A549 (cell line): ENCODE results near the gene ZP1.

Experiments
- CEBPB ChIP-seq, 2 experiments: fragments of >200 bp in 1 of 2; sonication (Bioruptor Twin) in 1 of 2; formaldehyde crosslinking in 1 of 2; IDR thresholded peaks; 2 replicates each; pipeline ENCODE4 v1.6.1; 2012 to 2016
- CHD2 ChIP-seq: fragments of 150-350 bp; IDR thresholded peaks from 2 replicates; pipeline ENCODE4 v1.6.1; 2014; ENCODE audit warnings: low read length; ENCODE audit not compliant: partially characterized antibody
- EP300 ChIP-seq, 2 experiments: fragments of >200 bp; sonication (Bioruptor Twin); formaldehyde crosslinking; IDR thresholded peaks; 2 replicates in 1 of 2; 3 replicates in 1 of 2; pipeline ENCODE4 v1.6.1; 2016 to 2017
- MYC ChIP-seq: IDR thresholded peaks from 2 replicates; pipeline ENCODE4 v1.6.1; 2012; ENCODE audit warnings: mild to moderate bottlenecking, inconsistent platforms, low read length, improper control_type of control experiment, borderline replicate concordance
- POLR2A ChIP-seq: IDR thresholded peaks from 2 replicates; pipeline ENCODE4 v1.6.1; 2012; ENCODE audit warnings: mild to moderate bottlenecking, low read length
- POLR2AphosphoS2 ChIP-seq: conservative IDR thresholded peaks from 2 replicates; pipeline ENCODE4 v1.6.1; 2012; ENCODE audit warnings: low read length, improper control_type of control experiment, inconsistent platforms
- RFX5 ChIP-seq: fragments of 450-650 bp; IDR thresholded peaks from 2 replicates; pipeline ENCODE4 v1.7.1; 2014; ENCODE audit warnings: antibody characterized with exemption, mild to moderate bottlenecking, moderate library complexity
- TF ChIP-seq, protein P1 (sequence below): IDR thresholded peaks from 2 replicates; pipeline ENCODE4 v1.6.1; 2012; ENCODE audit warnings: low read depth, borderline replicate concordance
- TF ChIP-seq, protein P2 (sequence below): fragments of >200 bp; sonication (Bioruptor Twin); formaldehyde crosslinking; IDR thresholded peaks from 3 replicates; pipeline ENCODE4 v1.5.1; 2016
- TF ChIP-seq, protein P3 (sequence below): IDR thresholded peaks from 2 replicates; pipeline ENCODE4 v1.6.1; 2012
- TF ChIP-seq, protein P4 (sequence below): fragments of 450-650 bp; IDR thresholded peaks from 2 replicates; pipeline ENCODE4 v1.6.1; 2014; ENCODE audit warnings: antibody characterized with exemption
- TF ChIP-seq, protein P5 (sequence below): fragments of 250-450 bp; sonication (Bioruptor Pico); IDR thresholded peaks from 2 replicates; pipeline ENCODE4 v1.5.0; 2021; ENCODE audit warnings: mild to moderate bottlenecking, moderate library complexity, borderline replicate concordance

DNA sequence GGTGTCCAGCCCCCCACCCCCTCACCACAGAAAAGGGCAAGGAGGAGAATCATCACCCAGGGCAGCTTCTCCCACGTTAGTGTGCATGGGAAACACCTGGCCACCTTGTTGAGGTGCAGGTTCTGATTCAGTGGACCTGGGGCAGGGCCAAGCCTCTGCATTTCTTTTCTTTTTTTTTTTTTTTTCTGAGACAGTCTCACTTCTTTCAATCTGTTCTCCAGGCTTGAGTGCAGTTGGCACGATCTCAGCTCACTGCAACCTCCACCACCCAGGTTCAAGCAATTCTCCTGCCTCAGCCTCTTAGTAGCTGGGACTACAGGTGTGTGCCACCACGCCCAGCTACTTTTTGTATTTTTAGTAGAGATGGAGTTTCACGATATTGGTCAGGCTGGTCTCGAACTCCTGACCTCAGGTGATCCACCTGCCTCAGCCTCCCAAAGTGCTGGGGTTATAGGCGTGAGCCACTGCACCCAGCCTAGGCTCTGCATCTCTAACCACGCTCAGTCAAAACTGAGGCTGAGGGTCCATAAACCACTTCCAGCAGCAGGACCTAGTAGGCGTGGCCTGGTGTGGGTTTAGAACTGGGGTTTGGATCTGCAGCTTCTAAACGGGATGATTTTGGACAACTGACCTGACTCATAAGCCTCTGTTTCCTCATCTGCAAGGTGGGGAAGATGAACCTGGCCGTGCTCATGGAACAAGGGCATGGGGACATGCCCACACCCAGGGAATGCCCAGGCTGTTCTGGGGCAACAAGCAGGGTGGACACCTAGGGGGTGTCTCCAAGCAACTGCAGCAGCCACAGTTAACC lies 734 bp downstream of the ZP1 start:
- TF ChIP-seq, protein P1, sequence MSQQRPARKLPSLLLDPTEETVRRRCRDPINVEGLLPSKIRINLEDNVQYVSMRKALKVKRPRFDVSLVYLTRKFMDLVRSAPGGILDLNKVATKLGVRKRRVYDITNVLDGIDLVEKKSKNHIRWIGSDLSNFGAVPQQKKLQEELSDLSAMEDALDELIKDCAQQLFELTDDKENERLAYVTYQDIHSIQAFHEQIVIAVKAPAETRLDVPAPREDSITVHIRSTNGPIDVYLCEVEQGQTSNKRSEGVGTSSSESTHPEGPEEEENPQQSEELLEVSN = no peak
- TF ChIP-seq, protein P2, sequence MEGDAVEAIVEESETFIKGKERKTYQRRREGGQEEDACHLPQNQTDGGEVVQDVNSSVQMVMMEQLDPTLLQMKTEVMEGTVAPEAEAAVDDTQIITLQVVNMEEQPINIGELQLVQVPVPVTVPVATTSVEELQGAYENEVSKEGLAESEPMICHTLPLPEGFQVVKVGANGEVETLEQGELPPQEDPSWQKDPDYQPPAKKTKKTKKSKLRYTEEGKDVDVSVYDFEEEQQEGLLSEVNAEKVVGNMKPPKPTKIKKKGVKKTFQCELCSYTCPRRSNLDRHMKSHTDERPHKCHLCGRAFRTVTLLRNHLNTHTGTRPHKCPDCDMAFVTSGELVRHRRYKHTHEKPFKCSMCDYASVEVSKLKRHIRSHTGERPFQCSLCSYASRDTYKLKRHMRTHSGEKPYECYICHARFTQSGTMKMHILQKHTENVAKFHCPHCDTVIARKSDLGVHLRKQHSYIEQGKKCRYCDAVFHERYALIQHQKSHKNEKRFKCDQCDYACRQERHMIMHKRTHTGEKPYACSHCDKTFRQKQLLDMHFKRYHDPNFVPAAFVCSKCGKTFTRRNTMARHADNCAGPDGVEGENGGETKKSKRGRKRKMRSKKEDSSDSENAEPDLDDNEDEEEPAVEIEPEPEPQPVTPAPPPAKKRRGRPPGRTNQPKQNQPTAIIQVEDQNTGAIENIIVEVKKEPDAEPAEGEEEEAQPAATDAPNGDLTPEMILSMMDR = no peak
- TF ChIP-seq RFX5 (no peak), POLR2AphosphoS2 (no peak), CHD2 (no peak), EP300 (IDR thresholded peaks at IDR 0.05) (no peak), CEBPB (IDR thresholded peaks at IDR 0.05) (no peak), MYC (no peak), POLR2A (no peak)
- TF ChIP-seq, protein P3, sequence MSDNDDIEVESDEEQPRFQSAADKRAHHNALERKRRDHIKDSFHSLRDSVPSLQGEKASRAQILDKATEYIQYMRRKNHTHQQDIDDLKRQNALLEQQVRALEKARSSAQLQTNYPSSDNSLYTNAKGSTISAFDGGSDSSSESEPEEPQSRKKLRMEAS = no peak
- TF ChIP-seq, protein P4, sequence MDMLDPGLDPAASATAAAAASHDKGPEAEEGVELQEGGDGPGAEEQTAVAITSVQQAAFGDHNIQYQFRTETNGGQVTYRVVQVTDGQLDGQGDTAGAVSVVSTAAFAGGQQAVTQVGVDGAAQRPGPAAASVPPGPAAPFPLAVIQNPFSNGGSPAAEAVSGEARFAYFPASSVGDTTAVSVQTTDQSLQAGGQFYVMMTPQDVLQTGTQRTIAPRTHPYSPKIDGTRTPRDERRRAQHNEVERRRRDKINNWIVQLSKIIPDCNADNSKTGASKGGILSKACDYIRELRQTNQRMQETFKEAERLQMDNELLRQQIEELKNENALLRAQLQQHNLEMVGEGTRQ = no peak
- TF ChIP-seq, protein P5, sequence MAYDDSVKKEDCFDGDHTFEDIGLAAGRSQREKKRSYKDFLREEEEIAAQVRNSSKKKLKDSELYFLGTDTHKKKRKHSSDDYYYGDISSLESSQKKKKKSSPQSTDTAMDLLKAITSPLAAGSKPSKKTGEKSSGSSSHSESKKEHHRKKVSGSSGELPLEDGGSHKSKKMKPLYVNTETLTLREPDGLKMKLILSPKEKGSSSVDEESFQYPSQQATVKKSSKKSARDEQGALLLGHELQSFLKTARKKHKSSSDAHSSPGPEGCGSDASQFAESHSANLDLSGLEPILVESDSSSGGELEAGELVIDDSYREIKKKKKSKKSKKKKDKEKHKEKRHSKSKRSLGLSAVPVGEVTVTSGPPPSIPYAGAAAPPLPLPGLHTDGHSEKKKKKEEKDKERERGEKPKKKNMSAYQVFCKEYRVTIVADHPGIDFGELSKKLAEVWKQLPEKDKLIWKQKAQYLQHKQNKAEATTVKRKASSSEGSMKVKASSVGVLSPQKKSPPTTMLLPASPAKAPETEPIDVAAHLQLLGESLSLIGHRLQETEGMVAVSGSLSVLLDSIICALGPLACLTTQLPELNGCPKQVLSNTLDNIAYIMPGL (CRISPR knock-in tag) = no peak
